GM21786 (cell line): ENCODE results near the gene CTRB2.

Source experiments
- ATAC-seq: cut with Tn5 transposase; IDR thresholded peaks from one replicate; pipeline ENCODE4 v1.9.1; 2021; ENCODE audit not compliant: unreplicated experiment

The CTRB2 gene

DNA sequence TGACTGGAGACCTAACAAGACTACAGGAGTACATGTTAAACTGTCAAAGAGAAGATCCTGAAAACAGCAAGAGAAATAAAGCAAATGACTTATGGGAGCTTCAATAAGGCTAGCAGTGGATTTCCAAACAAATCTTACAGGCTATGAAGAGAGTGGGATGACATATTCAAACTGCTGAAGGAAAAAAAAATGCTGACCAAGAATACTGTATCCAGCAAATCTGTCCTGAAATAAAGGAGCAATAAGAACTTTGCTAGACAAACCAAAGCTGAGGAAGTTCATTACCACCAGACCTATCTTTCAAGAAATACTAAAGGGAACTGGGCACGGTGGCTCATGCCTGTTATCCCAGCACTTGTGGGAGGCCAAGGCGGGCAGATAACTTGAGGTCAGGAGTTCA is 30.0 kb downstream of the CTRB2 start:
- no peak for ATAC-seq

DNA sequence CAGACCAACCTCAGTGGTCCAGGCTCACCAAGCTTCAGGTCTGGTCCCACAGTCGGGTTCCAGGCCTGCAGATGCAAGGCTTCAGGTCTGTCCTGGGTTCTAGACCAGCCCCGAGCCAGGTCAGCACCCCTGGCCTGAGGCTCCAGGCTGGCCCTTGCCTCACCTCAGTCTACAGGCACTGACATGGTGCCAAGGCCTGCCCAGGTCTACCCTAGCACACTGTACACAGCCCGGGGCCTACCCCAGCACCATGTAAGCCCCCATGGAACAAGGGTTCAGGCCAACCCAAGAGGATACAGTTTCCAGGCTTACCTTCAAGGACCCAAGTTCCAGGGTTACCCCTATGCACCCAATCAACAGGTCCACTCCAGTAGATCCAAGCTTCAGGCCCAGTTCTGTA is 31.9 kb downstream of the CTRB2 start:
- no peak for ATAC-seq

DNA sequence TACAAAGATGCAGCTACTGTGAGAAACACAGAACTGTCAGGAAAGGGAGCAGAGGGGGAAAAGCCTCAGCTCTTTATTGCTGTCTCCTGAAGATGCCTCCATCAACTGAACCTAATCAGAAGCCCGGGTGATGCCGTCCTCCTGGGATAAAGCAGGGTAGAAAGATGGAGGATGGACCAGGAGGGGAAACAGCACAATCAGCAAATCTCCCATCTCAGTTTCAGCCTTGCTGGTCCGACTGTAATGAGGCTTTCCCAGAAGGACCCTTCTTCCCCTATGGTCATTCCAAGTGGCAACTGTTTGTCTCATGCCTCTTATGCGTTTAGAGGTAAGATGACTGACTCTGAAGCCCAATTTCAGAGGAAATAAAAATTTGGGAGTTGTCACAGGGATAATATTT is 34.4 kb downstream of the CTRB2 start:
- no peak for ATAC-seq

DNA sequence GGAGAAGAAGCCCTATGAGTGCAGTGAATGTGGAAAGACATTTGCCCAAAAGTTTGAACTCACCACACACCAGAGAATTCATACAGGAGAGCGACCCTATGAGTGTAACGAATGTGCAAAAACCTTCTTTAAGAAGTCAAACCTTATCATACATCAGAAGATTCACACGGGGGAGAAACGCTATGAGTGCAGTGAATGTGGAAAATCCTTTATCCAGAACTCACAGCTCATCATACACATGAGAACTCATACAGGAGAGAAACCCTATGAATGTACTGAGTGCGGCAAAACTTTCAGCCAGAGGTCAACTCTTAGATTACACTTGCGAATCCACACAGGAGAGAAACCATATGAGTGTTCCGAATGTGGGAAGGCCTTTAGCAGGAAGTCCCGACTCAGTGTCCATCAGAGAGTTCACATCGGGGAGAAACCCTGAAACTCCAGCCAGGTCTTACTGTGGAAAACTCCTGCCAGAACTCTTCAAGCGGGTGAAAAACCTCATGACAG is 37.0 kb downstream of the CTRB2 start:
- ATAC-seq, result no peak

GRCh38 chr16:75160386-75160785 is 46.6 kb downstream of the CTRB2 start:
- no peak for ATAC-seq
